H1 (cell line): ENCODE results near the gene PFKP. TPM values are rescaled to one million over a fixed set of nuclear protein-coding genes. Genes with fewer than 3 reads are reported as not detected.
A peak's percentile ranks its signal among the peaks of the same experiment; 100 is the strongest.

ENCODE experiments used
- CTCF ChIA-PET: fragments of 300-600 bp; sonication (Branson Sonifier 250); formaldehyde crosslinking; loops from one replicate; lab custom pipeline; 2021; ENCODE audit not compliant: partially characterized antibody; lab: Charles Lee
- POLR2A ChIA-PET: fragments of 300-600 bp; sonication (Branson Sonifier 250); formaldehyde crosslinking; loops from one replicate; lab custom pipeline; 2021; ENCODE audit warnings: inconsistent platforms; ENCODE audit not compliant: partially characterized antibody; lab: Charles Lee
- DNase-seq, 2 experiments: peaks; one replicate each; pipeline versions ENCODE4 v3.0.0 to v3.0.0-alpha.2; 2010 to 2022; ENCODE audit warnings: low spot score in 2 of 2, low read depth in 1 of 2, mixed read lengths in 1 of 2
- FAIRE-seq: peaks from 2 replicates; lab custom pipeline; 2011; peaks lifted over from hg19 to GRCh38; lab: Jason Lieb, UNC
- H2AFZ ChIP-seq: 2 replicates; pipeline ENCODE4 v1.8.1; 2012; ENCODE audit warnings: low read length, inconsistent platforms
- H2AK5ac ChIP-seq: 2 replicates; pipeline ENCODE4 v1.6.1; 2013; ENCODE audit warnings: low read depth, low read length
- H2BK120ac ChIP-seq: replicated peaks from 2 replicates; pipeline ENCODE3; 2013; ENCODE audit warnings: low read depth, low read length, inconsistent platforms
- H2BK12ac ChIP-seq: 2 replicates; pipeline ENCODE4 v1.6.1; 2013; ENCODE audit warnings: low read depth, low read length
- H2BK15ac ChIP-seq: 2 replicates; pipeline ENCODE4 v1.6.1; 2013; ENCODE audit warnings: low read length
- H2BK20ac ChIP-seq: 2 replicates; pipeline ENCODE4 v1.6.1; 2013; ENCODE audit warnings: low read length
- H2BK5ac ChIP-seq: 2 replicates; pipeline ENCODE4 v1.6.1; 2013; ENCODE audit warnings: low read depth, low read length
- H3K14ac ChIP-seq: 2 replicates; pipeline ENCODE4 v1.6.1; 2013; ENCODE audit warnings: inconsistent platforms; ENCODE audit not compliant: insufficient read length
- H3K18ac ChIP-seq: 2 replicates; pipeline ENCODE4 v1.6.1; 2013; ENCODE audit warnings: low read length; ENCODE audit errors: extremely low read depth
- H3K23ac ChIP-seq: 2 replicates; pipeline ENCODE4 v1.6.1; 2013; ENCODE audit warnings: inconsistent platforms; ENCODE audit not compliant: insufficient read length
- H3K23me2 ChIP-seq: 2 replicates; pipeline ENCODE4 v1.6.1; 2013; ENCODE audit warnings: low read depth, low read length
- H3K27ac ChIP-seq: 2 replicates; pipeline ENCODE4 v1.6.1; 2011; ENCODE audit warnings: low read depth, low read length, inconsistent platforms
- H3K27me3 ChIP-seq, 4 experiments: replicated peaks in 1 of 4; 1 replicate in 1 of 4; 2 replicates in 3 of 4; pipeline versions ENCODE4 v1.6.1 to v1.8.1; 2011 to 2013; ENCODE audit warnings: low read length in 3 of 4, mild to moderate bottlenecking in 3 of 4, inconsistent platforms in 2 of 4, mixed read lengths in 2 of 4, moderate library complexity in 1 of 4; ENCODE audit not compliant: control insufficient read depth in 3 of 4, insufficient read depth in 3 of 4; ENCODE audit errors: extremely low read depth in 1 of 4
- H3K36me3 ChIP-seq, 4 experiments: 2 replicates each; pipeline versions ENCODE4 v1.6.1 to v1.8.1; 2011 to 2013; ENCODE audit warnings: mild to moderate bottlenecking in 4 of 4, low read length in 3 of 4, moderate library complexity in 2 of 4, control low read depth in 1 of 4, inconsistent platforms in 1 of 4; ENCODE audit not compliant: insufficient read depth in 4 of 4, control insufficient read depth in 2 of 4
- H3K4ac ChIP-seq: replicated peaks from 2 replicates; pipeline ENCODE3; 2013; ENCODE audit warnings: low read length, low read depth, mixed read lengths, inconsistent platforms; ENCODE audit not compliant: insufficient read length
- H3K4me1 ChIP-seq, 4 experiments: replicated peaks in 1 of 4; 1 replicate in 1 of 4; 2 replicates in 3 of 4; pipeline versions ENCODE4 v1.6.1 to v1.8.1; 2011 to 2013; ENCODE audit warnings: low read length in 3 of 4, inconsistent platforms in 2 of 4, mixed read lengths in 1 of 4; ENCODE audit not compliant: insufficient read depth in 4 of 4, control insufficient read depth in 3 of 4
- H3K4me2 ChIP-seq, 2 experiments: 2 replicates each; pipeline versions ENCODE4 v1.6.1 to v1.8.1; 2011 to 2013; ENCODE audit warnings: low read depth in 2 of 2, low read length in 2 of 2, control low read depth in 1 of 2, inconsistent platforms in 1 of 2, mild to moderate bottlenecking in 1 of 2; ENCODE audit not compliant: insufficient read depth in 1 of 2
- H3K4me3 ChIP-seq, 4 experiments: fragments of 200-600, 300-600 bp in 1 of 4; sonication (generic), shearing (Covaris generic), sonication (Bioruptor Twin) in 1 of 4; 2 replicates each; pipeline versions ENCODE4 v1.5.1 to v1.8.1; 2011 to 2016; ENCODE audit warnings: low read length in 4 of 4, low read depth in 3 of 4, control low read depth in 2 of 4, inconsistent platforms in 2 of 4, mild to moderate bottlenecking in 2 of 4, mixed read lengths in 1 of 4, moderate library complexity in 1 of 4; ENCODE audit not compliant: insufficient read depth in 2 of 4; ENCODE audit errors: extremely low read depth in 1 of 4
- H3K56ac ChIP-seq: replicated peaks from 2 replicates; pipeline ENCODE3; 2013; ENCODE audit warnings: low read depth, mild to moderate bottlenecking, mixed read lengths, low read length, inconsistent platforms; ENCODE audit not compliant: insufficient read length
- H3K79me1 ChIP-seq: 2 replicates; pipeline ENCODE4 v1.6.1; 2013; ENCODE audit warnings: low read depth, low read length, control low read depth
- H3K79me2 ChIP-seq, 2 experiments: 2 replicates each; pipeline versions ENCODE4 v1.6.1 to v1.8.1; 2012 to 2013; ENCODE audit warnings: low read length in 2 of 2, mild to moderate bottlenecking in 2 of 2, inconsistent platforms in 1 of 2; ENCODE audit not compliant: insufficient read depth in 2 of 2, control insufficient read depth in 1 of 2
- H3K9ac ChIP-seq, 4 experiments: replicated peaks in 1 of 4; 1 replicate in 1 of 4; 2 replicates in 3 of 4; pipeline versions ENCODE4 v1.6.1 to v1.8.1; 2011 to 2013; ENCODE audit warnings: low read depth in 3 of 4, low read length in 3 of 4, control low read depth in 2 of 4, mild to moderate bottlenecking in 2 of 4, moderate library complexity in 2 of 4, inconsistent platforms in 1 of 4; ENCODE audit errors: extremely low read depth in 1 of 4
- H3K9me3 ChIP-seq, 2 experiments: 2 replicates each; pipeline versions ENCODE4 v1.6.1 to v1.8.1; 2012 to 2013; ENCODE audit warnings: mild to moderate bottlenecking in 2 of 2, moderate library complexity in 2 of 2, control low read depth in 1 of 2, inconsistent platforms in 1 of 2, low read depth in 1 of 2, low read length in 1 of 2, mixed read lengths in 1 of 2; ENCODE audit not compliant: insufficient read depth in 2 of 2
- H4K20me1 ChIP-seq, 2 experiments: replicated peaks in 1 of 2; 2 replicates each; pipeline versions ENCODE3 to v1.8.1; 2011 to 2013; ENCODE audit warnings: inconsistent platforms in 2 of 2, low read length in 2 of 2, mild to moderate bottlenecking in 1 of 2; ENCODE audit not compliant: insufficient read depth in 2 of 2, control insufficient read depth in 1 of 2
- H4K5ac ChIP-seq: 2 replicates; pipeline ENCODE4 v1.6.1; 2013; ENCODE audit warnings: low read length, low read depth, mixed read lengths, inconsistent platforms; ENCODE audit not compliant: insufficient read length
- H4K8ac ChIP-seq: 2 replicates; pipeline ENCODE4 v1.8.0; 2013; ENCODE audit warnings: mild to moderate bottlenecking, moderate library complexity, low read length, inconsistent platforms; ENCODE audit not compliant: insufficient read depth; ENCODE audit errors: extremely low read depth
- H4K91ac ChIP-seq: replicated peaks from 2 replicates; pipeline ENCODE3; 2013; ENCODE audit warnings: low read length, mixed read lengths, inconsistent platforms; ENCODE audit not compliant: insufficient read length
- CBX5 ChIP-seq: fragments of 300-800, 300-1000 bp; sonication (generic); IDR thresholded peaks from 2 replicates; pipeline ENCODE4 v1.7.1; 2016; ENCODE audit warnings: antibody characterized with exemption, low read length, low read depth
- POLR2AphosphoS5 ChIP-seq: IDR thresholded peaks from 2 replicates; pipeline ENCODE4 v1.6.1; 2011; ENCODE audit warnings: low read depth, low read length
- RXRA ChIP-seq: IDR thresholded peaks from 2 replicates; pipeline ENCODE4 v1.6.1; 2011; ENCODE audit warnings: low read depth, mild to moderate bottlenecking, low read length, moderate library complexity; ENCODE audit not compliant: insufficient read depth
- SRF ChIP-seq: IDR thresholded peaks from 2 replicates; pipeline ENCODE4 v1.6.1; 2011; ENCODE audit warnings: mild to moderate bottlenecking, low read depth, low read length, moderate library complexity
- WGBS, 2 experiments: shearing (Covaris generic) in 1 of 2; methylation state at CpG; one replicate each; pipeline versions ENCODE4 v1.1.6 to v1.1.7; 2013 to 2015; ENCODE audit warnings: low lambda C conversion rate in 2 of 2, mixed read lengths in 2 of 2, inconsistent platforms in 1 of 2, low coverage in 1 of 2, missing lambda C conversion rate in 1 of 2; ENCODE audit not compliant: insufficient replicate concordance in 2 of 2, insufficient coverage in 1 of 2, insufficient read length in 1 of 2; ENCODE audit errors: extremely low coverage in 1 of 2, missing lambda C conversion rate in 1 of 2; 5-methylcytosine and 5-hydroxymethylcytosine counted together
- polyA plus RNA-seq, 7 experiments: library from polyadenylated mRNA; depleted of rRNA in 3 of 7; stranded (reverse) in 5 of 7; unstranded in 2 of 7; fragments of >200 nt in 5 of 7; fragments of 200-250 nt in 2 of 7; gene quantifications; 1 replicate in 5 of 7; 2 replicates in 1 of 7; 4 replicates in 1 of 7; pipeline versions ENCODE4 v1.2.1 to v1.2.3, GENCODE V29; 2011 to 2013; ENCODE audit warnings: missing spikeins in 2 of 7, mixed read lengths in 2 of 7
- total RNA-seq: library from RNA; stranded (reverse); fragmentation: NEBNext Ultra II Directional; extraction: Animal tissue kit (Norgen Biotek cat#: 25700); gene quantifications from 2 replicates; pipeline ENCODE4 v1.2.1, GENCODE V29; 2021

Gene PFKP
- total and polyA plus RNA-seq, 2 of the 8 experiments (the other 6 are each of a cell fraction or from before 2014, with no cell fraction given): 51.2 to 128 TPM

- peak overlapping the region; percentile 51 for H4K8ac ChIP-seq
- H3K79me1 ChIP-seq: no peaks in the 10 kb centered on the region; the same call in 1 of the 2 replicates
- H3K4ac ChIP-seq: no peak overlapping the region
- H3K4me3 ChIP-seq: no peak overlapping the region
- H3K27me3 ChIP-seq: no peaks in the 10 kb centered on the region
- H4K5ac ChIP-seq: no peak overlapping the region
- no peak overlapping the region for H3K18ac ChIP-seq
- no peak overlapping the region for H2BK20ac ChIP-seq
- no peaks in the 10 kb centered on the region; a peak in 1 of 4 replicates for H3K9me3 ChIP-seq
- no peak overlapping the region for H2BK120ac ChIP-seq
- no peak overlapping the region for H3K14ac ChIP-seq
- CTCF ChIA-PET: interaction anchor here (0.7 to 1.5 kb wide), 3 partner anchors 8 to 82 kb away, joined by 3 to 4 read pairs (median 3); no protein-coding TSS in a partner anchor
- H3K4me1 ChIP-seq: no peaks in the 10 kb centered on the region
- FAIRE-seq (no peak), DNase-seq (no peak)
- peaks cover 5 to 7% of the 10 kb centered on the region in 2 experiments for H4K20me1 ChIP-seq
- H3K79me2 ChIP-seq: no peaks in the 10 kb centered on the region
- no peak overlapping the region for H3K27ac ChIP-seq
- no peak overlapping the region for H2AK5ac ChIP-seq
- 87% methylated on average over 24 of the region's 24 CpGs; no CpG with 5 or more reads in 1 of the 2 experiments for WGBS, 2 experiments
- no peak overlapping the region for H2BK15ac ChIP-seq
- H3K9ac ChIP-seq: no peak overlapping the region
- no peak overlapping the region for H2BK12ac ChIP-seq
- H2AFZ ChIP-seq: no peak overlapping the region
- H3K56ac ChIP-seq: no peak overlapping the region
- H3K4me2 ChIP-seq: no peak overlapping the region
- H3K36me3 ChIP-seq: peaks cover 4 to 64% (median 40%) of the 10 kb centered on the region in 4 experiments; a peak in 7 of 8 replicates
- H2BK5ac ChIP-seq: no peak overlapping the region
- TF ChIP-seq RXRA: no peak
- no peak for TF ChIP-seq CBX5
- TF ChIP-seq SRF: no peak
- no peak; the same call in 1 of the 2 replicates for TF ChIP-seq POLR2AphosphoS5
- no peak overlapping the region for H3K23ac ChIP-seq
- H3K23me2 ChIP-seq: no peaks in the 10 kb centered on the region
- POLR2A ChIA-PET: interaction anchor here (1.3 to 1.7 kb wide), 2 partner anchors 10 to 23 kb away, joined by 3 to 5 read pairs; no protein-coding TSS in a partner anchor
- no peak overlapping the region for H4K91ac ChIP-seq
These were observed 58.3 kb downstream of the PFKP start for GRCh38 chr10:3125527-3126170.
